Suprapubic skin (tissue), 4 donors: ENCODE data around the gene PPIE.
A peak's percentile ranks its signal among the peaks of the same experiment; 100 is the strongest.

Experiments
- EP300 ChIP-seq: sonication (generic); formaldehyde crosslinking; IDR thresholded peaks from one replicate; pipeline ENCODE4 v1.6.1; 2017; ENCODE audit warnings: antibody characterized with exemption
- POLR2A ChIP-seq, 2 donors: fragments of 450-650 bp; IDR thresholded peaks; one replicate each; pipeline ENCODE4 v1.6.1; 2017; ENCODE audit warnings: antibody characterized with exemption in 2 of 2, mild to moderate bottlenecking in 2 of 2, moderate library complexity in 2 of 2
- POLR2AphosphoS5 ChIP-seq, 3 donors: sonication (generic); formaldehyde crosslinking; IDR thresholded peaks; one replicate each; pipeline ENCODE4 v1.6.1; 2017; ENCODE audit warnings: antibody characterized with exemption in 3 of 3
- TF ChIP-seq, protein P1 (sequence below), 2 donors: fragments of 200-600 bp in 1 of 2; fragments of 450-650 bp in 1 of 2; sonication (generic) in 1 of 2; IDR thresholded peaks; one replicate each; pipeline ENCODE4 v1.5.1; 2016 to 2019; ENCODE audit warnings: antibody characterized with exemption in 2 of 2, mild to moderate bottlenecking in 1 of 2, moderate library complexity in 1 of 2

DNA sequence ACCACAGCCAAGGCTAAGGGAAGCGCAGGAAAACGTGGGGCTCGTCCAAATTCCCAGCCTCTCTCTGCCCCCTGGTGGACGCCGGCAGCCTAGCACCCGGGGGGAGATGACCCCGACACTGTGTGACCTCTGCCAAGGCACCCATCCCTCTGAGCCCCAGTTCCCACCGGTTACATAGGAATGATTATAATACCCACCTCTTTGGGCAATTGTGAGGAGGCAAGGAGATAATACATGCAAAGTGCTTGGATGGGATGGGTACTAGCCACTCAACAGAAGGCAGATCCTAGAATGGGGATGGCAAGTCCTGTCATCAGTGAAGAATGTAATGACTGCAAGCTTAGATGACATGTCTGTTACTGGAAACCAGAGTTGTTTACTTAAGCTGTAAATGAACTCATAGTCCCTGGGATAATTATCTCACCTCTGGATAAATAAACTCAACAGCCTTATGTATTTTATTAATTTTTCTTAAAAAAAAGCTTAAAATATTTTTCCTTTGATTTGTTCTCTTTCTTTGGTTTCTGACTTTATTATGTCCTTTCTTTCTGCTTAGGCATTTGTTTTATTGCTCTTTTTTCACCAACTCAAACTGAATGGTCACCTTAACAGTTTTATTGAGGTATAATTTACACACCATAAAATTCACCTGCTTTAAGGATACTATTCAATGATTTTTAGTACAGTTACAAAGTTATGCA, 61.2 kb downstream of the PPIE start:
- TF ChIP-seq, protein P1, sequence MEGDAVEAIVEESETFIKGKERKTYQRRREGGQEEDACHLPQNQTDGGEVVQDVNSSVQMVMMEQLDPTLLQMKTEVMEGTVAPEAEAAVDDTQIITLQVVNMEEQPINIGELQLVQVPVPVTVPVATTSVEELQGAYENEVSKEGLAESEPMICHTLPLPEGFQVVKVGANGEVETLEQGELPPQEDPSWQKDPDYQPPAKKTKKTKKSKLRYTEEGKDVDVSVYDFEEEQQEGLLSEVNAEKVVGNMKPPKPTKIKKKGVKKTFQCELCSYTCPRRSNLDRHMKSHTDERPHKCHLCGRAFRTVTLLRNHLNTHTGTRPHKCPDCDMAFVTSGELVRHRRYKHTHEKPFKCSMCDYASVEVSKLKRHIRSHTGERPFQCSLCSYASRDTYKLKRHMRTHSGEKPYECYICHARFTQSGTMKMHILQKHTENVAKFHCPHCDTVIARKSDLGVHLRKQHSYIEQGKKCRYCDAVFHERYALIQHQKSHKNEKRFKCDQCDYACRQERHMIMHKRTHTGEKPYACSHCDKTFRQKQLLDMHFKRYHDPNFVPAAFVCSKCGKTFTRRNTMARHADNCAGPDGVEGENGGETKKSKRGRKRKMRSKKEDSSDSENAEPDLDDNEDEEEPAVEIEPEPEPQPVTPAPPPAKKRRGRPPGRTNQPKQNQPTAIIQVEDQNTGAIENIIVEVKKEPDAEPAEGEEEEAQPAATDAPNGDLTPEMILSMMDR (IDR thresholded peaks at IDR 0.05): peak; percentile 70 to 78
- no peak for TF ChIP-seq EP300
- no peak for TF ChIP-seq POLR2AphosphoS5 (IDR thresholded peaks at IDR 0.05)
- no peak for TF ChIP-seq POLR2A (IDR thresholded peaks at IDR 0.05)
